ENCODE data around the gene LEAP2. TPM values are rescaled to one million over a fixed set of nuclear protein-coding genes. Genes with fewer than 3 reads are reported as not detected.

The LEAP2 gene
- total and polyA plus RNA-seq, 11 donors, result 0.16 to 2.0 (median 0.91) TPM

DNA sequence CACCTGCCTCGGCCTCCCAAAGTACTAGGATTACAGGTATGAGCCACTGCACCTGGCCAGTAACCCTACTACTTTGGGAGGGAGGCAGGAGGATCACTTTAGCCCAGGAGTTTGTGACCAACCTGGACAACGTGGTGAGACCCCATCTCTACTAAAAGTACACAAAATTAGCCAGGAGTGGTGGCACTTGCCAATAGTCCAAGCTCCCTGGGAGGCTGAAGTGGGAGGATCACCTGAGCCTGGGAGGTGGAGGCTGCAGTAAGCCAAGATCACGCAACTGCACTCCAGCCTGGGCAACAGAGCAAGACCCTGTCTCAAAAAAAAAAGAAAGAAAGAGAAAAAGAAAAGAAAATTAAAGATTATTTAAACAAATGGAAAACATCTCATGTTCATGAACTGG lies 17.5 kb upstream of the LEAP2 start:
- DNase-seq, result no peak
- H3K36me3 ChIP-seq, result no peaks in the 10 kb centered on the region
- WGBS, 4 donors, result 82 to 90% (median 86%) methylated on average over 3 of the region's 3 CpGs
- no peak overlapping the region for H3K4me3 ChIP-seq
- H3K4me1 ChIP-seq, result peaks cover 0 to 13% (median 0%) of the 10 kb centered on the region in 12 donors
- no peaks in the 10 kb centered on the region for H3K9me3 ChIP-seq
- H3K27ac ChIP-seq, result no peak overlapping the region
- ATAC-seq, result no peak
- intact Hi-C loops (cut with DNase I), result no loop called here
- no peak for TF ChIP-seq POLR2A (IDR thresholded peaks at IDR 0.05)
- TF ChIP-seq, protein P1, sequence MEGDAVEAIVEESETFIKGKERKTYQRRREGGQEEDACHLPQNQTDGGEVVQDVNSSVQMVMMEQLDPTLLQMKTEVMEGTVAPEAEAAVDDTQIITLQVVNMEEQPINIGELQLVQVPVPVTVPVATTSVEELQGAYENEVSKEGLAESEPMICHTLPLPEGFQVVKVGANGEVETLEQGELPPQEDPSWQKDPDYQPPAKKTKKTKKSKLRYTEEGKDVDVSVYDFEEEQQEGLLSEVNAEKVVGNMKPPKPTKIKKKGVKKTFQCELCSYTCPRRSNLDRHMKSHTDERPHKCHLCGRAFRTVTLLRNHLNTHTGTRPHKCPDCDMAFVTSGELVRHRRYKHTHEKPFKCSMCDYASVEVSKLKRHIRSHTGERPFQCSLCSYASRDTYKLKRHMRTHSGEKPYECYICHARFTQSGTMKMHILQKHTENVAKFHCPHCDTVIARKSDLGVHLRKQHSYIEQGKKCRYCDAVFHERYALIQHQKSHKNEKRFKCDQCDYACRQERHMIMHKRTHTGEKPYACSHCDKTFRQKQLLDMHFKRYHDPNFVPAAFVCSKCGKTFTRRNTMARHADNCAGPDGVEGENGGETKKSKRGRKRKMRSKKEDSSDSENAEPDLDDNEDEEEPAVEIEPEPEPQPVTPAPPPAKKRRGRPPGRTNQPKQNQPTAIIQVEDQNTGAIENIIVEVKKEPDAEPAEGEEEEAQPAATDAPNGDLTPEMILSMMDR (IDR thresholded peaks at IDR 0.05), result no peak
- no peaks in the 10 kb centered on the region for H3K27me3 ChIP-seq

DNA sequence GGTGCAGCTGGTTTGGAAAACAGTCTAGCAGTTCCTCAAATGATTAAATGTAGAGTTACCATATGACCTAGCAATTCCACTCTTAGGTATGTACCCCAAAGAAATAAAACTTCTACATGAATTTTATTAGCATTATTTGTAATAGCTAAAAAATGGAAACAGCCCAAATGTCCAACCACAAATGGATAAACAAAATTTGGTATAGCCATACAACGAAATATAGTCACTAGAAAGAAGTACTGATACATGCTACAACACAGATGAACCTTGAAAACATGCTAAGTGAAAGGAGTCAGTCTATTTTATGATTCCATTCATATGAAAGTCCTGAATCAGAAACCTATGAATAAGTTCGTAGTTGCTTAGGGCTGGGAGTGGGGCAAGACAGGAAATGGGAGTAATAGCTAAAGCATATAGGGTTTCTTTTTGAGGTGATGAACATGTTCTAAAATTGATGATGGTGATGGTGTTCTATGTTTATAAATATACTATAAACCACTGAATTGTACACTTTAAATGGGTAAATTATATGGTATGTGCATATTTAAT lies 13.5 kb upstream of the LEAP2 start:
- Histone ChIP-seq H3K27ac (no peak overlapping the region), H3K9me3 (no peaks in the 10 kb centered on the region), H3K36me3 (no peaks in the 10 kb centered on the region), H3K4me3 (no peak overlapping the region), H3K27me3 (no peaks in the 10 kb centered on the region), H3K4me1 (no peaks in the 10 kb centered on the region)
- no peak for TF ChIP-seq POLR2A (IDR thresholded peaks at IDR 0.05)
- TF ChIP-seq, protein P1 (IDR thresholded peaks at IDR 0.05), result no peak
- intact Hi-C loops (cut with DNase I), result loop anchor here in 3 of 10 donors (2.0 to 10.0 kb wide), 3 partner anchors 25 to 195 kb away; partner anchors contain the start of gene HSPA4 (in 1 of the 3)
- ATAC-seq, result no peak
- 69 to 85% (median 78%) methylated on average over 2 of the region's 2 CpGs for WGBS, 4 donors
- no peak for DNase-seq

DNA sequence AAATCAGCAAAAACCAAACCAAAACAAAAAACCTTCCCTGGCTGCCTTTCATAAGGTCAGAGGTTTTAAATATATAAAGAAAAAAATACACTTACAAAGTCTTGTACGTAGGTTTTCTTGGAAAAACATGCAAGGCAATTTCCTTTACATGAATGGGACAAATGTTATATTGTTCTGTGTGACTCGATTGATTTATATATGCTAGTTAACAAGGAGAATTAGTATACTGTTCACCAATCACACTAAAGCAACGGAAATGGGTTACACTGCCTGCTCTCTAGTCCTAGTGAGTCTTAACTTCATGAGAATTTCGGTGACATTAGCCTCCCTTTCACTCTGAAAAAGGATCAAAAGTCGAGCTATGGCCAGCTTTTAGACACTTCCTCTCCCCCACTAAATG lies 12.7 kb upstream of the LEAP2 start:
- Histone ChIP-seq H3K27ac (no peak overlapping the region), H3K9me3 (no peaks in the 10 kb centered on the region), H3K36me3 (no peaks in the 10 kb centered on the region), H3K4me1 (peaks cover 0 to 5% (median 2%) of the 10 kb centered on the region in 12 donors), H3K27me3 (no peaks in the 10 kb centered on the region), H3K4me3 (no peak overlapping the region)
- WGBS, 4 donors, result 66 to 81% (median 74%) methylated on average over 5 of the region's 5 CpGs
- no peak for TF ChIP-seq POLR2A (IDR thresholded peaks at IDR 0.05)
- TF ChIP-seq, protein P1 (IDR thresholded peaks at IDR 0.05), result no peak
- no peak for DNase-seq
- intact Hi-C loops (cut with DNase I), result loop anchor here in 3 of 10 donors (2.0 to 10.0 kb wide), 3 partner anchors 26 to 194 kb away; partner anchors contain the start of gene HSPA4 (in 1 of the 3)
- ATAC-seq, result no peak

DNA sequence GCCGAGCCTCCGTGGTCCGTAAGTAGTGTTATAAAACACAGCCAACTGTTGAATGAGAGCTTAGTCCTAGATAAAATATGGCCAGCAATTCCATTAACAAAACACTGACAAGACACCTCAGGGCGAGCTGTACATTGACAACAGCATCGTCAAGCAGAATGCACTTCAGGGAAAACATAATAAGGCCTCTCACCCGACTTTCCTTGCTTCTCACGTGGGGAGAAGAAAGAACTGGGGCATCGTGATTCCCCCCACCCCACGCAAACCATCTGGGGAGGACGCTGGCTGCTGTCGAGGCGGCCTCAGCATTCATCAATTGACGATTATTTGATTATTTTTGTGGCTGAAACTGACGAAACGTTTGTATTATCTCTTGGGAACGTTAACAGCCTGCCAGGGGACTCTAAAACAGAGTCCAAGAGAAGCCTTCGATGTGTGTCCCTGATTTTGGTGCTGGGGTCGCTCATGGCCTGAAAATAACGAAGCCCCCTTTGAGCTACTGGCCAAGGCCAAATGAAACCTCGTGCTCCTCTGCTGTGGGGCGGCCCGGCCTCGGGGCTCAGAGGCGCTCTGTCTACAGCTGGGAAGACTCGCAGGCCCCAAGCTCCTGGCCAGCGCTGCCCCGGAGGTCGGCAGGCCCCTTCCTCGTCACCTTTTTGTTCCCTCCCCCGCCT lies 7.7 kb upstream of the LEAP2 start:
- Histone ChIP-seq H3K36me3 (peaks cover 0 to 35% (median 32%) of the 10 kb centered on the region in 9 donors), H3K4me3 (peak overlapping the region; percentile 67 to 95 (median 86)), H3K9me3 (no peaks in the 10 kb centered on the region), H3K4me1 (peaks cover 0 to 26% (median 17%) of the 10 kb centered on the region in 12 donors), H3K27ac (peak overlapping the region; percentile 90 to 97 (median 94)), H3K27me3 (no peaks in the 10 kb centered on the region)
- ATAC-seq (peak in 3 of 4 donors; percentile 49 to 56 (median 53)), DNase-seq (no peak)
- 34 to 65% (median 46%) methylated on average over 18 to 30 of the region's 30 CpGs for WGBS, 4 donors
- no peak for TF ChIP-seq POLR2A (IDR thresholded peaks at IDR 0.05)
- TF ChIP-seq, protein P1 (IDR thresholded peaks at IDR 0.05), result no peak
- intact Hi-C loops (cut with DNase I), result loop anchor here in 7 of 10 donors (1.0 to 10.0 kb wide), 6 partner anchors 34 to 189 kb away; partner anchors contain the start of genes SHROOM1 (in 6 of the 7), HSPA4 (in 1 of the 7) and SEPTIN8 (in 1 of the 7)

Measured in heart left ventricle (tissue), 16 donors.